ENCODE results near the gene LHFPL6. TPM values are rescaled to one million over a fixed set of nuclear protein-coding genes. Genes with fewer than 3 reads are reported as not detected.

The LHFPL6 gene
- polyA plus RNA-seq, 2 of the 4 experiments (the other 2 are of a cell fraction), result 1.7 to 5.4 TPM

DNA sequence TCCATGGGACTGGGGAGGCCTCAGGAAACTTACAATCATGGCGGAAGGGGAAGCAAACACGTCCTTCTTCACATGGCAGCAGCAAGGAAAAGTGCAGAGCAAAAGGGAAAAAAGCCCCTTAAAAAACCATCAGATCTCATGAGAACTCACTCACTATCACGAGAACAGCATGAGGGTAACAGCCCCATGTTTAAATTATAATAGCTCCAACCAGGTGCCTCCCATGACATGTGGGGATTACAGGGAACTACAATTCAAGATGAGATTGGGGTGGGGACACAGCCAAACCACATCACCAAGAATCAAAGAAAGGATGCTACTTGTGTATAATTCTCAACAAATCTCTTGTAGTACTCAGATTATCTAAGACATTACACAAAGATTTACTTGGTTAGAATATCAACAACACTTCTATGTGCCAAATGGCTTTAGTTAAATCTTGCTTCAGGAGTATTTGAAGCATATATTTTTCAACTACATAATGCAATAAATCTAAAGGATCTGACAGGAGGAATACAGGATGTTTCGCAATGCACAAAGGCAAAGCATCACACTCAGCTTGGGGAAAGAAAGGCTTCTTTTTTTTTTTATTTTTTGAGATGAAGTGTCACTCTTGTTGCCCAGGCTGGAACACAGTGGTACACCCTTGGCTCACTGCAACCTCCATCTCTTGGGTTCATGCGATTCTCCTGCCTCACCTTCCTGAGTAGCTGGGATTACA lies 180.0 kb downstream of the LHFPL6 start:
- ChIA-PET POLR2A (interaction anchor here (0.6 kb wide), 1 partner anchor 18 kb away, joined by 3 read pairs; no protein-coding TSS in a partner anchor), CTCF (interaction anchor here (0.9 kb wide), 1 partner anchor 189 kb away, joined by 3 read pairs; no protein-coding TSS in a partner anchor)
- H3K4me2 ChIP-seq, result no peak overlapping the region
- 38% methylated on average over 5 of the region's 5 CpGs for WGBS (ENCODE audit: missing lambda C conversion rate)
- ATAC-seq (no peak), FAIRE-seq (no peak), DNase-seq (ENCODE audit: low read depth in 1 of 2, low spot score in 1 of 2) (no peak)
- H3K4me1 ChIP-seq, result no peaks in the 10 kb centered on the region
- H3K9me3 ChIP-seq, result no peaks in the 10 kb centered on the region
- H3K27ac ChIP-seq, result no peak overlapping the region
- TF ChIP-seq GATA3 (IDR thresholded peaks at IDR 0.05; ENCODE audit: borderline replicate concordance), result no peak
- TF ChIP-seq KDM1A (IDR thresholded peaks at IDR 0.05; ENCODE audit: low read depth), result no peak
- TF ChIP-seq NR3C1 (IDR thresholded peaks at IDR 0.05), result no peak
- TF ChIP-seq SREBF2 (IDR thresholded peaks at IDR 0.05), result no peak
- no peak for TF ChIP-seq POLR2AphosphoS2 (conservative IDR thresholded peaks at IDR 0.05; ENCODE audit: low read length)
- TF ChIP-seq KDM5A (IDR thresholded peaks at IDR 0.05), result no peak
- TF ChIP-seq EHF (CRISPR knock-in tag; IDR thresholded peaks at IDR 0.05), result no peak
- TF ChIP-seq, protein P1, sequence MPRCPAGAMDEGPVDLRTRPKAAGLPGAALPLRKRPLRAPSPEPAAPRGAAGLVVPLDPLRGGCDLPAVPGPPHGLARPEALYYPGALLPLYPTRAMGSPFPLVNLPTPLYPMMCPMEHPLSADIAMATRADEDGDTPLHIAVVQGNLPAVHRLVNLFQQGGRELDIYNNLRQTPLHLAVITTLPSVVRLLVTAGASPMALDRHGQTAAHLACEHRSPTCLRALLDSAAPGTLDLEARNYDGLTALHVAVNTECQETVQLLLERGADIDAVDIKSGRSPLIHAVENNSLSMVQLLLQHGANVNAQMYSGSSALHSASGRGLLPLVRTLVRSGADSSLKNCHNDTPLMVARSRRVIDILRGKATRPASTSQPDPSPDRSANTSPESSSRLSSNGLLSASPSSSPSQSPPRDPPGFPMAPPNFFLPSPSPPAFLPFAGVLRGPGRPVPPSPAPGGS (IDR thresholded peaks at IDR 0.05), result no peak
- no peak overlapping the region for H3K4me3 ChIP-seq

DNA sequence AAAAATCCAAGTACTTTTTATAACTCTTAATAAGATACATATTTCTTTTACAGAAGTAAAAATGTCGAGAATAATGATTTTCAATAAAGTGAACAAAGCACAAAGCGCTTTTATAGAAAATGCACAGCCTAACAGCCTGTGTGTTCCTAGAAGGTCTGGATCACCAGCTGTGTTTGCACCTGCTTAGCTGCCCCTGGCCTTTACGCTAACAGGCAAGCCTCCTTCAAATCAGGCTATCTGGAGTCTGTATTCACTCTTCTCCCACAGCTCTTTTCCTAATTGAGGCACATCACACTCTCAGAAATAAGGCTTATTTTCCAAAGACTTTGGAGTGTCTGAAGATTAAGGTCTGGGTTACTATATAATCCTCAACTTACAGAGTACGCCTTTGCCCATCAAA lies 183.1 kb downstream of the LHFPL6 start:
- Histone ChIP-seq H3K27ac (no peak overlapping the region), H3K4me2 (no peak overlapping the region), H3K9me3 (no peaks in the 10 kb centered on the region), H3K4me3 (no peak overlapping the region), H3K4me1 (no peaks in the 10 kb centered on the region)
- WGBS (ENCODE audit: missing lambda C conversion rate), result 40% methylated on average over 4 of the region's 4 CpGs
- FAIRE-seq (no peak), ATAC-seq (no peak), DNase-seq (ENCODE audit: low read depth in 1 of 2, low spot score in 1 of 2) (no peak)
- CTCF ChIA-PET, result interaction anchor here (2.3 kb wide), 1 partner anchor 192 kb away, joined by 15 read pairs; no protein-coding TSS in a partner anchor
- POLR2A ChIA-PET, result no interaction called here
- TF ChIP-seq, protein P2, sequence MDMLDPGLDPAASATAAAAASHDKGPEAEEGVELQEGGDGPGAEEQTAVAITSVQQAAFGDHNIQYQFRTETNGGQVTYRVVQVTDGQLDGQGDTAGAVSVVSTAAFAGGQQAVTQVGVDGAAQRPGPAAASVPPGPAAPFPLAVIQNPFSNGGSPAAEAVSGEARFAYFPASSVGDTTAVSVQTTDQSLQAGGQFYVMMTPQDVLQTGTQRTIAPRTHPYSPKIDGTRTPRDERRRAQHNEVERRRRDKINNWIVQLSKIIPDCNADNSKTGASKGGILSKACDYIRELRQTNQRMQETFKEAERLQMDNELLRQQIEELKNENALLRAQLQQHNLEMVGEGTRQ (IDR thresholded peaks at IDR 0.05), result no peak
- TF ChIP-seq NR3C1 (IDR thresholded peaks at IDR 0.05) (no peak), HEYL (CRISPR knock-in tag; IDR thresholded peaks at IDR 0.05) (no peak), MAFK (IDR thresholded peaks at IDR 0.05; ENCODE audit: partially characterized antibody) (no peak), SMC3 (IDR thresholded peaks at IDR 0.05) (no peak), MAZ (IDR thresholded peaks at IDR 0.05; ENCODE audit: borderline replicate concordance, low read depth, low read length) (no peak), NFE2L2 (conservative IDR thresholded peaks at IDR 0.05; ENCODE audit: low read length) (no peak), EP300 (IDR thresholded peaks at IDR 0.05) (no peak), HOXB13 (CRISPR knock-in tag; IDR thresholded peaks at IDR 0.05; ENCODE audit: low read depth) (no peak), HOXA7 (CRISPR knock-in tag; IDR thresholded peaks at IDR 0.05) (no peak), CEBPB (IDR thresholded peaks at IDR 0.05) (no peak), EHF (CRISPR knock-in tag; IDR thresholded peaks at IDR 0.05) (no peak), JUN (IDR thresholded peaks at IDR 0.05) (no peak), ZSCAN20 (CRISPR knock-in tag; IDR thresholded peaks at IDR 0.05) (no peak), ESRRA (IDR thresholded peaks at IDR 0.05; ENCODE audit: borderline replicate concordance, low read length) (no peak), NPAS2 (CRISPR knock-in tag; IDR thresholded peaks at IDR 0.05; ENCODE audit: borderline replicate concordance) (no peak)
- TF ChIP-seq, protein P3, sequence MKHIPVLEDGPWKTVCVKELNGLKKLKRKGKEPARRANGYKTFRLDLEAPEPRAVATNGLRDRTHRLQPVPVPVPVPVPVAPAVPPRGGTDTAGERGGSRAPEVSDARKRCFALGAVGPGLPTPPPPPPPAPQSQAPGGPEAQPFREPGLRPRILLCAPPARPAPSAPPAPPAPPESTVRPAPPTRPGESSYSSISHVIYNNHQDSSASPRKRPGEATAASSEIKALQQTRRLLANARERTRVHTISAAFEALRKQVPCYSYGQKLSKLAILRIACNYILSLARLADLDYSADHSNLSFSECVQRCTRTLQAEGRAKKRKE (CRISPR knock-in tag; IDR thresholded peaks at IDR 0.05; ENCODE audit: low read depth), result no peak
- TF ChIP-seq, protein P4, sequence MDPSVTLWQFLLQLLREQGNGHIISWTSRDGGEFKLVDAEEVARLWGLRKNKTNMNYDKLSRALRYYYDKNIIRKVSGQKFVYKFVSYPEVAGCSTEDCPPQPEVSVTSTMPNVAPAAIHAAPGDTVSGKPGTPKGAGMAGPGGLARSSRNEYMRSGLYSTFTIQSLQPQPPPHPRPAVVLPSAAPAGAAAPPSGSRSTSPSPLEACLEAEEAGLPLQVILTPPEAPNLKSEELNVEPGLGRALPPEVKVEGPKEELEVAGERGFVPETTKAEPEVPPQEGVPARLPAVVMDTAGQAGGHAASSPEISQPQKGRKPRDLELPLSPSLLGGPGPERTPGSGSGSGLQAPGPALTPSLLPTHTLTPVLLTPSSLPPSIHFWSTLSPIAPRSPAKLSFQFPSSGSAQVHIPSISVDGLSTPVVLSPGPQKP (IDR thresholded peaks at IDR 0.05; ENCODE audit: low read depth, low read length), result no peak
- TF ChIP-seq, protein P5, sequence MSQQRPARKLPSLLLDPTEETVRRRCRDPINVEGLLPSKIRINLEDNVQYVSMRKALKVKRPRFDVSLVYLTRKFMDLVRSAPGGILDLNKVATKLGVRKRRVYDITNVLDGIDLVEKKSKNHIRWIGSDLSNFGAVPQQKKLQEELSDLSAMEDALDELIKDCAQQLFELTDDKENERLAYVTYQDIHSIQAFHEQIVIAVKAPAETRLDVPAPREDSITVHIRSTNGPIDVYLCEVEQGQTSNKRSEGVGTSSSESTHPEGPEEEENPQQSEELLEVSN (IDR thresholded peaks at IDR 0.05; ENCODE audit: borderline replicate concordance, low read depth), result no peak
- TF ChIP-seq, protein P6, sequence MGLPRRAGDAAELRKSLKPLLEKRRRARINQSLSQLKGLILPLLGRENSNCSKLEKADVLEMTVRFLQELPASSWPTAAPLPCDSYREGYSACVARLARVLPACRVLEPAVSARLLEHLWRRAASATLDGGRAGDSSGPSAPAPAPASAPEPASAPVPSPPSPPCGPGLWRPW (IDR thresholded peaks at IDR 0.05), result no peak
